ENCODE results near the gene TNFRSF4. TPM values are rescaled to one million over a fixed set of nuclear protein-coding genes. Genes with fewer than 3 reads are reported as not detected.

Gene TNFRSF4
- total and polyA plus RNA-seq, 2 donors (not counting 1 experiment from before 2014, with no cell fraction given): 0.63 to 1.8 TPM

DNA sequence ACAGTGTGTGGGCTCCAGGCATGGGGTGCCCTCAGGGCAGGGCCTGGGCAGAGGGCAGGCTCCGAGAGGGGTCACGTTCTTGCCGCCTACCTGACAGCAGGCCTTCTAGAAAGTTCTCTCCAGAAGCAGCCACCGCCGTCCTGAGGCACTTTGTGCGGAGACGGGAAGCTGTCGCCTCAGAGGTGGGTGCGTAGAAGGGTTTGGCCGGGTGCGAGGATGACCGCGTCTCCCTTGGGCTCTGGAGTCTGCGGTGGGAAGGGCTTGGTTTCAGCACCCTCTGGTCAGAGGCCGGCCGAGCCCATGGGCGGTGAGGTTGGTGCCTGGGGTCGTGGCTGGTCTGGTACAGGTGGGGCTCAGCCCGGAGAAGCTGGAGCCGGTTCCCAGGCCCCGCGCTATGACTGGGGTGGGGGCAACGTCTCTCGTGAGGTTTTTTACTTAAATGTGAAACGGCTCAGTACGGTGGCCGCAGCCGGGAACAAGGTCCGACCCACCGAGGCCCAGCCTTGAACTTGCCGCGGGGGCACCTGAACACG lies 50.3 kb downstream of the TNFRSF4 start:
- DNase-seq (no peak), ATAC-seq (ENCODE audit: low read depth) (no peak)
- no peak overlapping the region for H3K4me3 ChIP-seq (ENCODE audit: control extremely low read depth in 1 of 5, extremely low read depth in 1 of 5, insufficient read depth in 1 of 5, low read depth in 2 of 5, low read length in 4 of 5)
- POLR2A ChIA-PET: no interaction called here
- H3K27ac Mint-ChIP-seq: no peak overlapping the region
- WGBS (ENCODE audit: insufficient coverage): 95% methylated on average over 33 of the region's 33 CpGs
- no peak for TF ChIP-seq EZH2 (IDR thresholded peaks at IDR 0.05; ENCODE audit: borderline replicate concordance, insufficient read depth, low read depth, low read length, poor library complexity, severe bottlenecking)
- TF ChIP-seq, protein P1, sequence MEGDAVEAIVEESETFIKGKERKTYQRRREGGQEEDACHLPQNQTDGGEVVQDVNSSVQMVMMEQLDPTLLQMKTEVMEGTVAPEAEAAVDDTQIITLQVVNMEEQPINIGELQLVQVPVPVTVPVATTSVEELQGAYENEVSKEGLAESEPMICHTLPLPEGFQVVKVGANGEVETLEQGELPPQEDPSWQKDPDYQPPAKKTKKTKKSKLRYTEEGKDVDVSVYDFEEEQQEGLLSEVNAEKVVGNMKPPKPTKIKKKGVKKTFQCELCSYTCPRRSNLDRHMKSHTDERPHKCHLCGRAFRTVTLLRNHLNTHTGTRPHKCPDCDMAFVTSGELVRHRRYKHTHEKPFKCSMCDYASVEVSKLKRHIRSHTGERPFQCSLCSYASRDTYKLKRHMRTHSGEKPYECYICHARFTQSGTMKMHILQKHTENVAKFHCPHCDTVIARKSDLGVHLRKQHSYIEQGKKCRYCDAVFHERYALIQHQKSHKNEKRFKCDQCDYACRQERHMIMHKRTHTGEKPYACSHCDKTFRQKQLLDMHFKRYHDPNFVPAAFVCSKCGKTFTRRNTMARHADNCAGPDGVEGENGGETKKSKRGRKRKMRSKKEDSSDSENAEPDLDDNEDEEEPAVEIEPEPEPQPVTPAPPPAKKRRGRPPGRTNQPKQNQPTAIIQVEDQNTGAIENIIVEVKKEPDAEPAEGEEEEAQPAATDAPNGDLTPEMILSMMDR (IDR thresholded peaks at IDR 0.05): no peak
- H3K27ac ChIP-seq (ENCODE audit: low read length in 2 of 2): no peak overlapping the region
- no peak overlapping the region for H3K4me3 Mint-ChIP-seq
- intact Hi-C loops (cut with micrococcal nuclease): no loop called here
- no peaks in the 10 kb centered on the region for H3K36me3 ChIP-seq (replicated peaks in 1 of 2; ENCODE audit: control extremely low read depth in 1 of 2, control insufficient read depth in 1 of 2, extremely low read depth in 1 of 2, insufficient read depth in 2 of 2, low read length in 1 of 2)
- H3K4me2 ChIP-seq (replicated peaks; ENCODE audit: low read depth, low read length, poor library complexity, severe bottlenecking): no peak overlapping the region
- CTCF ChIA-PET: no interaction called here
- H3K27me3 Mint-ChIP-seq: no peaks in the 10 kb centered on the region
- H3K79me2 ChIP-seq (ENCODE audit: control insufficient read depth, insufficient read depth, low read length): no peaks in the 10 kb centered on the region
- H2AFZ ChIP-seq (ENCODE audit: insufficient read depth, low read depth, low read length, poor library complexity, severe bottlenecking): no peak overlapping the region
- H4K20me1 ChIP-seq (ENCODE audit: control insufficient read depth, insufficient read depth, low read length, poor library complexity, severe bottlenecking): no peaks in the 10 kb centered on the region
- no peak overlapping the region for H3K9ac ChIP-seq (ENCODE audit: low read length)
- H3K4me1 ChIP-seq (ENCODE audit: control insufficient read depth in 2 of 2, insufficient read depth in 2 of 2, low read length in 2 of 2): peaks cover 2 to 12% of the 10 kb centered on the region in 2 donors
- H3K9me3 ChIP-seq (ENCODE audit: control extremely low read depth in 1 of 3, control insufficient read depth in 2 of 3, insufficient read depth in 1 of 3, low read length in 2 of 3): peaks cover 0 to 5% (median 0%) of the 10 kb centered on the region in 3 donors
- H3K4me1 Mint-ChIP-seq: peaks cover 9% of the 10 kb centered on the region
- no peaks in the 10 kb centered on the region for H3K27me3 ChIP-seq (replicated peaks in 1 of 4; ENCODE audit: control extremely low read depth in 1 of 4, control insufficient read depth in 3 of 4, insufficient read depth in 4 of 4, low read length in 3 of 4)
- no peaks in the 10 kb centered on the region for H3K9me3 Mint-ChIP-seq (ENCODE audit: insufficient read depth)

DNA sequence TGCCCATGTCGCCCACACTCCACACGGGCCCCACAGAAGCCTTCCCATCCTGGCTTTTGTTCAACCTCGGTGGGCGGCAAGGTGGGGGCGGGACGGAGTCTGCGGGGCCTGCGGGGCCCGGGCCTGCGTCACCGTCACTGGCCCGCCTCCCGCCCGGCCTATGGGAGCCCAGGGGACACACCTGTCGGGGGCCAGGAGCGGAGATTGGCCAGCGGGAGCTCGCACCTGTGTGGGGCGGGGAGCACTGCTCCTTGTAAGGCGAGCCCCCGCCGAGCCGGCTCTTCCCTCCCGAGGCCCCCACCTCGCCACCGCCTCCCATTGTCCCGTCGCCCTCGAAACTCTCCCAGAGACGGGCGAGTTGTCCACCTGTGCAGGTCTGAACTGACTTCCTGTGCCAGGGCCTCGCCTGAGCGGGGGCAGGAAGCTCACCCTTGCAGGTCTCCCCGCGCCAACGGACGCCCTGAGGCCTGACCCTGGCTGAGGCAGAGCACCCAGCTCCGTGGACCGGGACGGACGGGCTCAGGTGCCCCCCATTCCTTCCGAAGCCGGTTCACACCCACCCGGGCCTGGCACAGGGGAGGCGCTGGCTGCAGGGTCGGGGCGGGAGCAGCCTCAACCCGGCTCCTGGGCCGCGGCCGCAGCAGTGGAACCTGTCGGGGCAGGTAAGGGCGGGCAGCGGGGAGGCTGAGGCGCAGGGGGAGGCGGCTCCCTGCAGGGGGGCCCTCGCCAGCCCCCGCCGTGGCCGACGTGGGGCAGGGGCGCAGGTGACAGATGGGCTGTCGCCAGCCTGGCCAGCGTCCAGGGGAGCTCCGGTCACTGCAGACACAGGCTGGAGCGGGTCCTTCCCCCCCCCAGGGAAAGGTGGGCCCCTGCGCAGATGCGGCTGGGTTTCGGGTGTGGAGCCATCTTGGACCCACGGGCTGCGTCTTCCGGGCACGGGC lies 51.1 kb downstream of the TNFRSF4 start:
- no peaks in the 10 kb centered on the region for H3K27me3 Mint-ChIP-seq
- no peak overlapping the region for H3K27ac ChIP-seq (ENCODE audit: low read length in 2 of 2)
- H3K9me3 Mint-ChIP-seq (ENCODE audit: insufficient read depth): no peaks in the 10 kb centered on the region
- POLR2A ChIA-PET: interaction anchor here (1.5 kb wide), 1 partner anchor 9 kb away, joined by 4 read pairs; no protein-coding TSS in a partner anchor
- no peaks in the 10 kb centered on the region for H4K20me1 ChIP-seq (ENCODE audit: control insufficient read depth, insufficient read depth, low read length, poor library complexity, severe bottlenecking)
- no peak for ATAC-seq (ENCODE audit: low read depth)
- no peak overlapping the region for H2AFZ ChIP-seq (ENCODE audit: insufficient read depth, low read depth, low read length, poor library complexity, severe bottlenecking)
- peaks cover 9% of the 10 kb centered on the region for H3K4me1 Mint-ChIP-seq
- H3K9me3 ChIP-seq (ENCODE audit: control extremely low read depth in 1 of 3, control insufficient read depth in 2 of 3, insufficient read depth in 1 of 3, low read length in 2 of 3): peaks cover 0 to 5% (median 0%) of the 10 kb centered on the region in 3 donors
- 75% methylated on average over 73 of the region's 73 CpGs for WGBS (ENCODE audit: insufficient coverage)
- H3K27ac Mint-ChIP-seq: no peak overlapping the region
- no peaks in the 10 kb centered on the region for H3K79me2 ChIP-seq (ENCODE audit: control insufficient read depth, insufficient read depth, low read length)
- no peak overlapping the region for H3K9ac ChIP-seq (ENCODE audit: low read length)
- intact Hi-C loops (cut with micrococcal nuclease): no loop called here
- H3K4me3 ChIP-seq (ENCODE audit: control extremely low read depth in 1 of 5, extremely low read depth in 1 of 5, insufficient read depth in 1 of 5, low read depth in 2 of 5, low read length in 4 of 5): no peak overlapping the region
- CTCF ChIA-PET: no interaction called here
- no peak overlapping the region for H3K4me3 Mint-ChIP-seq
- no peaks in the 10 kb centered on the region for H3K36me3 ChIP-seq (replicated peaks in 1 of 2; ENCODE audit: control extremely low read depth in 1 of 2, control insufficient read depth in 1 of 2, extremely low read depth in 1 of 2, insufficient read depth in 2 of 2, low read length in 1 of 2)
- H3K27me3 ChIP-seq (replicated peaks in 1 of 4; ENCODE audit: control extremely low read depth in 1 of 4, control insufficient read depth in 3 of 4, insufficient read depth in 4 of 4, low read length in 3 of 4): no peaks in the 10 kb centered on the region
- peaks cover 8 to 19% of the 10 kb centered on the region in 2 donors for H3K4me1 ChIP-seq (ENCODE audit: control insufficient read depth in 2 of 2, insufficient read depth in 2 of 2, low read length in 2 of 2)
- no peak overlapping the region for H3K4me2 ChIP-seq (replicated peaks; ENCODE audit: low read depth, low read length, poor library complexity, severe bottlenecking)
- no peak for DNase-seq
- no peak for TF ChIP-seq EZH2 (IDR thresholded peaks at IDR 0.05; ENCODE audit: borderline replicate concordance, insufficient read depth, low read depth, low read length, poor library complexity, severe bottlenecking)
- TF ChIP-seq, protein P1 (IDR thresholded peaks at IDR 0.05): no peak
